ENCODE data around the gene GAS2L2.

GAS2L2 gene

DNA sequence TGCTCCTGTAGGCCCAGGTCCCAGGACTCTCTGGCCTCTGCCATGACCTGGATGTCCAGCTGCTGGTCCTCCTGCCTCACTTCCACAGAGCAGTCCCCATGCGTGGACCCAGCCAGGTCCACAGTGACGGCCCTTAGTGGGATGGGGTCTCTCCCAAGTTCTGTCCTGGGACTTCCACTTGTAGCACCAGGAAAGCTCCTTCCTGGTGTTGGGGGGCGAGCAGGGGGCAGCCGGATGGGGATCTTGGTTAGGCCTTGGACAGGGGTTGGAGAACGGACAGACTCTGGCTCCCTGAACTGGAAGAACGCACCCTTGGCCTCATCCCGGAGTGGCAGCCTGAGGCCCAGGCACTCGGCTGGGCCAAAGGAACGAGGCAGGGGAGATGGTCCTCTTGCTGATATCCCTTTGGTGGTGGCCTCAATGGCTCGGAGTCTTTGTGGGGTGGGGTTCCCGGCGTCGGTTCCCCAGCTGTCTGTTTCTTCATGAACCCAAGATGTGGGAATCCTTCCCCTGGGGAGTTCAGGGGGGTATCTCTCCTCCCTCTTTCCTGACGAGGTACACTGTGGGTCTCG is 7.2 kb downstream of the GAS2L2 start:
- no peak for DNase-seq (ENCODE audit: low read depth)

- DNase-seq (ENCODE audit: low read depth), result no peak
These were observed 7.8 kb downstream of the GAS2L2 start for GRCh38 chr17:35745246-35745645.

- DNase-seq (ENCODE audit: low read depth), result no peak
These were observed 8.2 kb downstream of the GAS2L2 start for GRCh38 chr17:35744830-35745229.

DNA sequence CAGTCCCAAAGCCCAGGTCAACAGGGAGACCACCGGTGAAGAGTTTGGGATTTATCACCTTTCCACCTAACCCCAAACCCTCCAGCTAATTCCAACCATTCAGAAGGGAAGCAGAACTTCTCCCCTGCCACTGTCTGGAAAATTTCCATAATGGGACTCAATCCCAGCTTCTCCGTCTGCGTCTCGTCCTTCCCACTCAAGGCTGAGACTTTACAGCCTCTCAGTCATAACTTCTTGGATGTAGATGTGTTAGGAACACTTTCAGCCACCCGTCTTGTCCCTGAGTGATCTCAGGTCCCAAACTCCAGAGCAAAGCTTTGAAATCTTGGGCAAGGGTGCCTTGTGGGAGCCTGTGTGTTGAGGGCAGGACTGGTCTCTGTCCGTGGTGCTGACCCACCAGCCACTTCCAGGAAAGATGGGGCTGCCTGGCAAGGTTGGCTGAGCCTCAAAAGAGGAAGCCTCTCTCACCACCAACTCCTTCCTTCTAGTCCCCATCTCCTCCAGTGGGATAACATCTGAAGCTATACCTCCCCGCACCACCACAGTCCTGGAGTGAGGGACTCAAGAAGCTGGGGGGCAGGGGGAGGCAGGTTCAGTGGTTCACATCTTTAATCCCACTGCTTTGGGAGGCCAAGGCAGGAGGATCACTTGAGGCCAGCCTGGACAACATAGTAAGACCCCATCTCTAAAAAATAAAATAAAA is 9.3 kb downstream of the GAS2L2 start:
- no peak for DNase-seq (ENCODE audit: low read depth)

DNA sequence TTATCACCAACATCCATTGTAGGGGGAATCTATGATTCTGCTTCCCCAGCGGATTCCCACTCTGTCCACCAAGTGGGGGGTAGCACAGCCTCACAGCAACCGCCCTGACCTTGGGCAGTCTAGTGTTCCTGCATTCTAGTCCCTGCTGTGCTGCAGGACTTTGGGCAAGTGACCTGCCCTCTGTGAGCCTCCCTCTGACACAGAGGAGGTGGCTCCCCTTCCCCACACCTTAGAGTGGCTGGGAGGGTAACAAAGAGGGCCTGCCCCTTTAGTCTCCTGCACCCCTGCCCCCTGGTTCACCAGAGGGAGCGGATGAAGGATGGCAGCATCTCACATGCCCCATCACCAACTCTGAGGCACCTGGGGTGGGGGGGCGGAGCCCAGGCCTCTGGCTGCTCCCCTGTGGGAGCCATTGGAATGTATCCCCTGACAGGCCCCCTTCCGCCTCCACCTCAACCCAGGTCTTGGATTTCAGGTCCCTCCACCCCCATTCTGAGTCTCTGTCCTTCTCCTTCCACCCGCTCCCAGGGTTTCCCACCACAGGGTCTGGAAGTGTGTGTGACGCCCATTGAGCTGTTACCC is 10.1 kb downstream of the GAS2L2 start:
- no peak for DNase-seq (ENCODE audit: low read depth)

- no peak for DNase-seq (ENCODE audit: low read depth)
These were observed 10.5 kb downstream of the GAS2L2 start for GRCh38 chr17:35742496-35742895.

DNA sequence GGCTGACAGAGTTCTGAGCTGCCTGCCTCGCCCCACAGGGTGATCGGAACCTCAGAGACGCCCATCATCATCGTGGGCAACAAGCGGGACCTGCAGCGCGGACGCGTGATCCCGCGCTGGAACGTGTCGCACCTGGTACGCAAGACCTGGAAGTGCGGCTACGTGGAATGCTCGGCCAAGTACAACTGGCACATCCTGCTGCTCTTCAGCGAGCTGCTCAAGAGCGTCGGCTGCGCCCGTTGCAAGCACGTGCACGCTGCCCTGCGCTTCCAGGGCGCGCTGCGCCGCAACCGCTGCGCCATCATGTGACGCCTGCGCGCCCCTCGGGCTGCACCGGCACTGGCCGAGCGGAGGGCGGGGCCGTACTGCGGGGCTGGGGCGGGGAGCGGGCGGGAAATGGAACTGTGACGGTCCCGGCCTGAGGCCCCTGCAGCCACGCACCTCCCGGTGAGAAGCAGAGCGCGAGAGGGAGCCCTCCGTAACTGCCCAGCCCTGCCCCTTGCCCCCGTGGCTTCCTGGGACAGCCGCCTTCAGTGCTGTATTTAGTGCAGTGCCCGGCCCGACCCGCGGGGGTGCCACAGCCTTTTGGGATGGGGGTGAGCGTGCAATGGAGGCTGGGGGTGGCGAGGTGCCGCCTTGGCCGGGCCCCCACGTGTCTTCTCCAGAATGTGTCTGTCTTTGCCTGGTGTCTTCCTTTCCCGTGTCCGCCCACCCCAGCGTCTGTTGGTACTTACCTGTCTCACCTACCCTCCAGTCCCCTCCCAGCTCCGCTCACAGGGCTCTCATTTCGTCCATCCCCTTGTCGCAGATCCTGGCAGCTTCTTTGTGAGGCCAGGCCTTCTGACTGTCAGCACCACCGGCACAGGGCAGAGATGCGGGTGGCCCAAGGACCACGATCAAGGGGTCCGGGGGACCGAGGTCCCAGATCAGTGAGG is 11.8 kb downstream of the GAS2L2 start:
- DNase-seq (ENCODE audit: low read depth), result no peak

GRCh38 chr17:35740216-35740615 is 12.8 kb downstream of the GAS2L2 start:
- no peak for DNase-seq (ENCODE audit: low read depth)

DNA sequence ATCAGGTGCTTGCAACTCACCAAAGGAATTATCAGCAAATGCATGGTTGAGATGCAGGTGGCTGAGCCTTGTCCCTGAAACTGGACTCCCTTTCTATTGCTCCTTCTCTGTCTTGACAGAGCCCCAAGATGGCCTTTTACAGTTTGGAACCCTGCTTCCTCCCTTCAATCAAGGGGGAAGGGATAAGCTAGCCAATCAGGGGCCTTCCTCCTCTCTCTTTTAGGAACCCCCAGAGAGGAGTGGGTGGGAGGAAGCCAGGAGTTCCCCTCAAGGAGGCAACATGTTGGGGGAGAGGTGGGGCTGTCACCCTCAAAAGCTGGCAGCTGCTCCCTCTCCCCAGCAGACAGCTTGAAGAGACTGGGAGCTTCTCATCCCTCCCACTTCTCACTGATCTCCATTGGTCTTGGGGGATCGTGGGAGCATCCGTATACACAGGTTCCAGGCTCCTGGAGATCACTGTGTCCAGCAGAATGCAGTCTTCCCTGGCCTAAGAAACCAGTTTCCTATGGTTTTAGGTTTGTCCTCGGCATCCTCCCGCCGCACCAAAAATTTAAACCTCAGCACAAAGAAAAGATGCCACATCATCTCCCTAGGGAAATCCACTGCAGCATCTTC is 14.4 kb downstream of the GAS2L2 start:
- no peak for DNase-seq (ENCODE audit: low read depth)

- no peak for DNase-seq (ENCODE audit: low read depth)
These were observed 16.8 kb downstream of the GAS2L2 start for GRCh38 chr17:35736236-35736635.

DNA sequence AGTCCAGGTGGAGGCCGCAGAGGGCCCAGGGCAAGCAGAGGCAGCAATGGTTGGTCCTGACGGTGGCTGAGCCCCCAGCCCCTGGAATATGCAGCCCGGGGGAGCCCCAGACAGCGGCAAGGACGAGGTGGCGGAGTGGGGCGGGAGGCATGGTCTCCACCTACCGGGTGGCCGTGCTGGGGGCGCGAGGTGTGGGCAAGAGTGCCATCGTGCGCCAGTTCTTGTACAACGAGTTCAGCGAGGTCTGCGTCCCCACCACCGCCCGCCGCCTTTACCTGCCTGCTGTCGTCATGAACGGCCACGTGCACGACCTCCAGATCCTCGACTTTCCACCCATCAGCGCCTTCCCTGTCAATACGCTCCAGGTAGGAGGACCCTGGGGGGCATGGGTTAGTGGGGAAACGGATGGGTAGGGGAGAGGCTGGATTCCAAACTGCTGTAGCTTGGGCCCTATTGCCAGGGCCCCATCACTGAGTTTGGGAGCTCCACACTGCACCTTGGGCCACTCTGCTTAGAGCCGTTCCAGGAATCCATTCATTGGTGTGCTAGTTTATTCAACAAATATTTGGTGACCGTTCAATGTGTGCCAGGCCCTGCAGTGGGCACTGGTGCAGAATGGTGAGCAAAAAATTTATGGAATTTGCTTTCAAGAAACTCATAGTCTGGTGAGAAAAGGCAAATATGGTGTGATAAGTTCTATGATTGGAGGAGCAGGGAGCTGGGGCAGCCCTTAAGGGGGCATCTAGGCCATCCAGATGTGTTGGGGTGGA is 17.8 kb downstream of the GAS2L2 start:
- DNase-seq (ENCODE audit: low read depth), result no peak

- DNase-seq (ENCODE audit: low read depth), result no peak
These were observed 18.6 kb downstream of the GAS2L2 start for GRCh38 chr17:35734396-35734795.

GRCh38 chr17:35733366-35733765 is 19.7 kb downstream of the GAS2L2 start:
- no peak for DNase-seq (ENCODE audit: low read depth)

DNA sequence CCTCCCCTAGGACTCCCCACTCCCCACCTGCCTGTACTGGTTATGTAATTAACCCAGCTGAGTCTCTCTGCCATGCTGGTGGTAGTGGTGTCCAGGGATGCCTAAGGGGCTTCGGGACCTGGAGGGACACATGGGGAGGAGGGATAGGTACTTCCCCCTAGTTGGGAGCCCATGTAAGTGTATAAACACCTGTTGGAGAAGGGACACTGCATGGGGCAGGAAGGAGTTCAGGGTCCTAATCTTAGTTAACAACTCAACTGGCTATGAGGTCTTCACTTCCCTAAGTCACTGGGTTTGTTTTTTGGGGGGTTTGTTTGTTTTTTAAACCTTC is 20.3 kb downstream of the GAS2L2 start:
- no peak for DNase-seq (ENCODE audit: low read depth)

GRCh38 chr17:35731917-35732805 is 20.9 kb downstream of the GAS2L2 start:
- DNase-seq (ENCODE audit: low read depth), result no peak

DNA sequence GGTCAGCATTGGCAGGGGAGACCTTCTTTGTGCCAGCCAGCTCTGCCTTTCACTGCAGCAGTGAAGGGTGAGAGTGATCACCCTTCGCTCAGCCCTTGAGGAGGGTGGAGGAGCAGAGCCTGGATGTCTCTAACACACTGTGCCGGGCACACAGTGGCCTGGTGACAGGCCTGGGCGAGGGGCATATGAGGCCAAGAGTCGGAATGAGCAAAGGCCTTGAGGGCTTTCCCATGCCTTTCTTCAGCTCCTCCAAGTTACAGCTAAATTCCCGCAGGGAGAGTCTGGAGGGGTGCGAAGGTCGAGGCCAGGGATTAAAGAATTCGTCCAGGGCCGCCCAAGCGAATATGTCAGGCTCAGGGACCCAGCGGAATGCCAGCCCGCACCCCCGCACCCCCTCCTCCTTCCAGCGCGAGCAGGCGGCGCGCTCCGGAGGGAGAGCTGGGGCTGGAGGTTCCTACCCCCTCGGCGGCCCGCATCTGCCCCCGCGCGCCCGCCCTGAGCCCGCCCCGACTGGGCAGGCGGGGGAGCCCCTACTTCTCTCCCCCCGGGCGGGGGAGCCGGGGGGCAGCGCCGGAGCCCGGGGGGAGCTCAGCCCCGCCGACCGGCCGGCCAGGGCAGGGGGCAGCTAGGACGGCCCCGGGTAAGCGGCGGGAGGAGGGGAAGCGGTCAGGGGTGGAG is 21.7 kb downstream of the GAS2L2 start, which contains the start of gene RASL10B:
RASL10B (plus strand) TSS at position 401 of the 678 bp plus-strand sequence. CDS start 3,546 bp downstream, outside the sequence.
- DNase-seq (ENCODE audit: low read depth), result peak; percentile 52

DNA sequence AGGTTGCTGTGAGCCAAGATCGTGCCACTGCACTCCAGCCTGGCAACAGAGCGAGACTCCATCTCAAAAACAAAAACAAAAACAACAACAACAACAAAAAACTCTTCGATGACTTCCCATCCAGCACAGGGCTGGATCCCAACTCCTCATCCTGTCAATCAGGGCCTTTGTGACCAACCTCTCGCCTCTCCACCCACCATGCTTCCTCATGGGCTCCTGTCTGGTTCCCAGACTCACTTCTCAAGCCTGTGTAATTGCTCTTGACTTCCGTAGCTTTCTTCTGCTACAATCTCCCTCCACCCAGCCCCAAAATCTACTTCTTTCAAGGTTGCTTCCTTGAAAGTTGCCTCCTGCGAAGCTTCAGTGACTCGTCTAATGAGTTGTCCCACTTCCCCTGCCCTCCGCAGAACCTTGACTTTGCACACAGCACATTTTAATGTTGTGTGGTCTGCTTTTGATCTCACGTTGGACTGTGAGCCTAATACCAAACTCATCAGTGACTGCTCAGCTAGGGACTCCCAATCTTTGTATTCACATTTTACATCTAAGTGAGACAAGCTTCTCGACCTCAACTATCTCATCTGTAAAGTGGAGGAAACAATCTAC is 22.5 kb downstream of the GAS2L2 start:
- DNase-seq (ENCODE audit: low read depth), result no peak

GRCh38 chr17:35729405-35729833 is 23.6 kb downstream of the GAS2L2 start:
- DNase-seq (ENCODE audit: low read depth), result no peak

DNA sequence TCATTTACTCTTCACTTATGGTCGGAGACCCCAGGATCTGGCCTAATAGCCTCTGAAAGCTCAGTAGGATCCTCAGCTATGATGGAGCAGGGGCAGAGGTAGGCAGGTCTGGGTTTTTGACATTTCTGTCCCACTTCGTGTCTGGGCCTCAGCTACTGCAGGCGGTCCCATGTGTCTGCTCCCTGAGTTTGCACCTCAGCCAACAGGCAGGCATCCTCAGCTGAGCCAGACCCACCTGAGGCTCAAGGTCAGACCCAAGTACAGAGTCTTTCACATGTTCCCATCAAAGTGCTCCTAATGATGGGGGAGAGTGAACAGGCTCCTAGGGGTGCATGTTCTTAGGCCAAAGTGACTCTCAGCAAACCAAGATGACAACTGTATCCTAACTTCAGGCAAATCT is 24.5 kb downstream of the GAS2L2 start:
- DNase-seq (ENCODE audit: low read depth), result no peak

Measured in stimulated activated CD4-positive, alpha-beta T cell treated with anti-CD3 and anti-CD28 coated beads, Interleukin-2, amount 100 ng/mL, for 4 hours (primary cell).